Fibroblast of pulmonary artery (primary cell): Measurements from ENCODE around the gene AFM.
A peak's percentile ranks its signal among the peaks of the same experiment; 100 is the strongest.

Source experiments
- DNase-seq: peaks from one replicate; pipeline ENCODE4 v3.0.0-alpha.2; 2010; ENCODE audit warnings: low read depth
- H3K4me3 ChIP-seq: replicated peaks from 2 replicates; pipeline ENCODE4 v1.5.1; 2011; ENCODE audit warnings: low read depth, mild to moderate bottlenecking, control low read depth, low read length, moderate library complexity
- TF ChIP-seq, protein P1 (sequence below): IDR thresholded peaks from 2 replicates; pipeline ENCODE4 v1.5.1; 2011; ENCODE audit warnings: mild to moderate bottlenecking, control low read depth, low read length, inconsistent platforms; ENCODE audit errors: missing control alignments

Gene AFM

DNA sequence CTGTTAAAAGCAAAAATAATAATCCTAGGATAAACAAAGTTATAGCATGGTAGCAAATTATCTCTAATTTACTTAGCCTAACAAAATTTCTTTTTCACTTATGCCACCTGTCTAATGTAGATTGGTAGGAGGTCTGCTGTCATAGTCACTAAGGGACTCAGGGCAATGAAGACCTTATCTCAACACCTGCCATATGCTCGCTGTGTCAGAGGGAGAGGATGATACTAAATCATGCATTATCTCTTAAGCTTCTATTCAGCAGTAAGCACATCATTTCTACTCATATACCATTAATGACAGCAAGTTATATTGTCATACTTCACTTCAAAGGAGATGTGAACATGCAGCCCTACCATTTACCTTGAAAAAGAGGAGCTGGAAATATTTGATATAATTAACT lies 44.1 kb downstream of the AFM start:
- no peak for DNase-seq
- TF ChIP-seq, protein P1, sequence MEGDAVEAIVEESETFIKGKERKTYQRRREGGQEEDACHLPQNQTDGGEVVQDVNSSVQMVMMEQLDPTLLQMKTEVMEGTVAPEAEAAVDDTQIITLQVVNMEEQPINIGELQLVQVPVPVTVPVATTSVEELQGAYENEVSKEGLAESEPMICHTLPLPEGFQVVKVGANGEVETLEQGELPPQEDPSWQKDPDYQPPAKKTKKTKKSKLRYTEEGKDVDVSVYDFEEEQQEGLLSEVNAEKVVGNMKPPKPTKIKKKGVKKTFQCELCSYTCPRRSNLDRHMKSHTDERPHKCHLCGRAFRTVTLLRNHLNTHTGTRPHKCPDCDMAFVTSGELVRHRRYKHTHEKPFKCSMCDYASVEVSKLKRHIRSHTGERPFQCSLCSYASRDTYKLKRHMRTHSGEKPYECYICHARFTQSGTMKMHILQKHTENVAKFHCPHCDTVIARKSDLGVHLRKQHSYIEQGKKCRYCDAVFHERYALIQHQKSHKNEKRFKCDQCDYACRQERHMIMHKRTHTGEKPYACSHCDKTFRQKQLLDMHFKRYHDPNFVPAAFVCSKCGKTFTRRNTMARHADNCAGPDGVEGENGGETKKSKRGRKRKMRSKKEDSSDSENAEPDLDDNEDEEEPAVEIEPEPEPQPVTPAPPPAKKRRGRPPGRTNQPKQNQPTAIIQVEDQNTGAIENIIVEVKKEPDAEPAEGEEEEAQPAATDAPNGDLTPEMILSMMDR = no peak
- no peak overlapping the region for H3K4me3 ChIP-seq

DNA sequence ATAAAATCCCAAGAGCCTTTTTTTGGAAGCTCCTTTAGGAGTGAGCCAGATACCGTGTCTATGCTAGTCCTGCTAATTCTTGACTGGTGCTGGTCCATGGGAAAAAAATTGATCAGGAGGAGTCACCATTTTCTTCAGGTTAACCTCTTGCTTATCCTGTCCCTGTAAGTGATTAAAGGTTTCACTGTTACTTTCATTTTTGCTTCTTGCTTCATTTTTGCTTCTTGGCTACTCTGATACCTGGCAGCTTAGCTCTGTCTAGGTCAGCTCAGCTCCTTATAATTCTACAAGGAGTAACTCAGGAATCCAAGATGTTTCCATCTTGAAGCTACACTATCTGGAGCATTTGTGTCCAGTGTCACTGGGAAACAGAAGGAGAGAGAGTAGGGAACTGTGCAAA lies 45.7 kb downstream of the AFM start:
- no peak overlapping the region for H3K4me3 ChIP-seq
- TF ChIP-seq, protein P1 = no peak
- DNase-seq = no peak

DNA sequence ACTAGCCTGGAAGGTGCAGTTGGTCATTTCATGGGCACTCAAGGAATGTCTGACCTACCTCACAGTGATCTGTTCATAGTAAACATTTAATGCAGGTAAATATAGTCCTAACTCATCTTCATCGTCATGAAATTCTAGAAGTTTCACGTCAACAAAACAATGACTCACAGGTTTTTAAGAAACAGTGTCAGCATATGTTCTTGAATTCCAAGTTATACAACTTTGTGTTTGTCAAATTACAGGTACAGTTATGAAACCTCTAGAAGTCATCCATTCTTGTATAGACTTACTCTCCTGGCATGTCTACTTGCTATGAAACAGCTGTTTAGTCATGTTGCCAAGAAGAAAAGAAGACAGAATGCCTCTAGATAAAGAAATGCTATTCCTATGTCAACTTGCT lies 46.6 kb downstream of the AFM start:
- TF ChIP-seq, protein P1 = no peak
- peak; percentile 15 for DNase-seq
- H3K4me3 ChIP-seq = no peak overlapping the region

DNA sequence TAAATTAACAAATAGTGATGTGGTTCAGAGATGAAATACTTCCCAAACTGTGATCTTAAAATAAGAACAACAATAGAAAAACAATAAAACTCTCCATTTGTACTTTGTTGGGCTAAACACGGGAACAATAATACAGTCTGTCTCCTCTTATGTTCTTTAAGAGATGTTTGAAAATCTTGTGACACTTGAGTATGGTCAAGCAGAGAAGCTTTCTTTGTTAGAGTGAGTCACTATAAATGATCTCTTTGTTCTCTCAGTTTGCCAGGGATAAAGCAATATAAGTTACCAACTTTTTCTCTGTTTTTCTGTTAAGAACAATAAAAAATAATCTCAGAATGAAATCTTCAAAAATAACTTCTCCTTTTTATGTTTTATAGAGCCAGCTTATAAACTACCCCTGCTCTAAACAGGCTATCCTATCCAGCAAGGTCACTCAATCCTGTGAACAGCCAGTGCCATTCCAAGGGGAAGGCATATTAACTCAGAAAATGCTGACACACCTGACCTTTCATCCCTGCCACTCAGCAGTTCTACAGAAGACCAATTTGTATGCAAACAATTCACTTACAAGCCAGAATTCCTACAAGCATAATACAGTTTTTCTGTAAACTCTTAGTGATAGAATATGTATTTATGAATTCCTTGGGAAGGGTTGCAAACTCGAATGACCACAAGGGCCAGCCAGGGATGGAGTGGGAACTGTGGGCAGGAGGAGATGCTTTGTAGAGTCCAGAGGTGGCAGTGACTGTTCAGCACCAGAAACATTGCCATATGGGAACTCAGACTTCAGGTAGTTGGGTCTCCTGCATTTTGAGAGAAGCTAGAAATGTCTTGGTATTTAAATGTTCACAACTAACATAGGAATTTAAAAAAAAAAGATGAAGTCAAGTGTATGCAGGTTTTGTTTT lies 52.2 kb downstream of the AFM start:
- no peak overlapping the region for H3K4me3 ChIP-seq
- no peak for DNase-seq
- TF ChIP-seq, protein P1 = no peak

DNA sequence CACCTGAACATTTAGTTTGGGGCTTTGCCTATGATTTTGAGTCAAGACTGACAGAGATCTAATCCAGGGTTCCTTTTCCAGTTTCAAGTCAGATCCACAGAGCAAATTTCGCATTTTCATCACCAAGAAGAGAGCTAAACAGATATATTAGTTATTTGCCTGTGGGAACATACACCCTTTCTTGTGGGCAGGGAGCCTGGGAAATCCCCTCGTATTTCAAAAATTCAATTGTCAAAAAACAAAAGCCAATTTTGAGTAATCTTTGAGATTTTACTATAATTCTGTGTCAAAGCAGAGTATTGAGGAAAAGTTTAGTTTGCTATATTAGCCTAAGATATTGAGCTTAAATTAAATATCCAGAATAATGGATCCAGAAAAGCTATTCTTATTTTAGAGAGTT lies 56.6 kb downstream of the AFM start:
- TF ChIP-seq, protein P1 = no peak
- no peak for DNase-seq
- no peak overlapping the region for H3K4me3 ChIP-seq

DNA sequence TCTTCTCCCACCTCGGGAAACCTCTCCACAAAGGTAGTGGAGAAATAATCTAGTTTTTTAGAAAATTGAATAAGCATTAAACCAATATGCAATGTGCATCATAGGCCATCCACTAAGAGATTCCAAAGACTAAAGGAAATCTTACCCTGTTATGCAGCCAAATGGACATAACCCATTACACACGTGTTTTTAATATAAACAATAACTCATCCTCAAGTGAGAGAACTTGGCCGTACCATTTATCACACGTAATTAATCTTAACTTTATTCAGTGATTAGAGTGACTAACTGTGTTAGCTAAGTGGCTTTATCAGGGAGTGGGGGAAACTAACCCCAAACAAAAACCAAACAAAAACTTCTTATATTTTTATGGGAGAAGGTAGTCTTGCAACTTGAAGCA lies 57.8 kb downstream of the AFM start:
- H3K4me3 ChIP-seq = no peak overlapping the region
- DNase-seq = no peak
- TF ChIP-seq, protein P1 = no peak

DNA sequence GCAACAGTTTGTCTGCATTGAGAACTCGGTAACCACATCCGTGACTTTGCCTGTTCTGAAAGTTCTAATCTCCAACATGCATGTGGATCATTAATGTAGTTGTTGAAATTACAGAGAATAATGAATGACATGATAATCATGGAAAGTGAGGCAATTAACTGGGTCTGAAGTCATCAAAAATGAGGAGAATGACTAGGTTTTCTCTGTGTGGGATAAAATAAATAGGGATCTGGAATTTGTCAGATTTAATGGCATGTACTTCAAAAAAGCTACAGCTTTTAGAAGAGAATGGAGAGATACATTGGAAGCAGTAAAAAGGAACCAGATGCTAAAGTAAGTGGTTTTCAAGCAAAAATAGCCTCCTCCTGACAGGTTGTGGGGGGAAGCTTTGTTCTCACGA lies 59.3 kb downstream of the AFM start:
- DNase-seq = no peak
- TF ChIP-seq, protein P1 = no peak
- no peak overlapping the region for H3K4me3 ChIP-seq
